Vagina (tissue), 2 donors: ENCODE measurements around the gene OR10J1.

ENCODE experiments used
- CTCF ChIP-seq, 3 experiments: fragments of 450-650 bp in 2 of 3; fragments of 200-600 bp in 1 of 3; sonication (generic) in 1 of 3; IDR thresholded peaks; one replicate each; pipeline ENCODE4 v1.5.1; 2017 to 2019; ENCODE audit warnings: antibody characterized with exemption in 3 of 3, mild to moderate bottlenecking in 2 of 3, moderate library complexity in 2 of 3
- POLR2A ChIP-seq, 2 donors: fragments of 450-650 bp; IDR thresholded peaks; one replicate each; pipeline ENCODE4 v1.6.1; 2017; ENCODE audit warnings: antibody characterized with exemption in 2 of 2, mild to moderate bottlenecking in 2 of 2, moderate library complexity in 2 of 2

- TF ChIP-seq CTCF (IDR thresholded peaks at IDR 0.05) (no peak), POLR2A (IDR thresholded peaks at IDR 0.05) (no peak)
Observed at GRCh38 chr1:159444511-159444910, 5.0 kb downstream of the OR10J1 start.
